GM21825 (cell line): ENCODE measurements around the gene DNAJA2.
A peak's percentile ranks its signal among the peaks of the same experiment; 100 is the strongest.
"Not testable (repeated sequence)": the region's sequence is repeated elsewhere in the genome, so short reads cannot be mapped to it uniquely, and the experiment has no call there.

Experiments used
- ATAC-seq: cut with Tn5 transposase; IDR thresholded peaks from one replicate; pipeline ENCODE4 v1.9.1; 2021; ENCODE audit warnings: mild to moderate bottlenecking, moderate library complexity; ENCODE audit not compliant: unreplicated experiment

DNAJA2 gene

GRCh38 chr16:46975908-46976470 lies 2.5 kb upstream of the DNAJA2 start:
- no peak for ATAC-seq

- ATAC-seq: no peak
Observed at GRCh38 chr16:46975165-46975564, 1.7 kb upstream of the DNAJA2 start.

GRCh38 chr16:46974352-46974751 lies 878 bp upstream of the DNAJA2 start:
- no peak for ATAC-seq

- no peak for ATAC-seq
Observed at GRCh38 chr16:46973996-46974324, 486 bp upstream of the DNAJA2 start.

GRCh38 chr16:46972429-46973206 lies 856 bp downstream of the DNAJA2 start:
- peak; percentile 51 for ATAC-seq

- no peak for ATAC-seq
Observed at GRCh38 chr16:46971271-46971670, 2.2 kb downstream of the DNAJA2 start.

- ATAC-seq: no peak
Observed at GRCh38 chr16:46970089-46970488, 3.4 kb downstream of the DNAJA2 start.

- no peak for ATAC-seq
Observed at GRCh38 chr16:46968063-46968435, 5.4 kb downstream of the DNAJA2 start.

GRCh38 chr16:46962629-46963028 lies 10.8 kb downstream of the DNAJA2 start:
- no peak for ATAC-seq

GRCh38 chr16:46961373-46962353 lies 11.8 kb downstream of the DNAJA2 start:
- peak; percentile 53 for ATAC-seq

- no peak for ATAC-seq
Observed at GRCh38 chr16:46954562-46954961, 18.9 kb downstream of the DNAJA2 start.

GRCh38 chr16:46950009-46950408 lies 23.5 kb downstream of the DNAJA2 start:
- no peak for ATAC-seq

GRCh38 chr16:46949241-46949892 lies 24.1 kb downstream of the DNAJA2 start:
- ATAC-seq: no peak

- ATAC-seq: no peak
Observed at GRCh38 chr16:46948548-46949166, 24.8 kb downstream of the DNAJA2 start.

- ATAC-seq: peak; percentile 69
Observed at GRCh38 chr16:46947900-46948547, 25.4 kb downstream of the DNAJA2 start.

- not testable (repeated sequence) for ATAC-seq
Observed at GRCh38 chr16:46944713-46945112, 28.8 kb downstream of the DNAJA2 start.

- no peak for ATAC-seq
Observed at GRCh38 chr16:46937536-46937935, 35.9 kb downstream of the DNAJA2 start.

GRCh38 chr16:46932802-46933201 lies 40.7 kb downstream of the DNAJA2 start:
- peak; percentile 68 for ATAC-seq

GRCh38 chr16:46930861-46931260 lies 42.6 kb downstream of the DNAJA2 start:
- no peak for ATAC-seq
